Measurements from ENCODE around the gene PTPRG. TPM values are rescaled to one million over a fixed set of nuclear protein-coding genes. Genes with fewer than 3 reads are reported as not detected.

The PTPRG gene
- total and polyA plus RNA-seq, 2 of the 13 experiments (the other 11 are each of a cell fraction or from before 2014, with no cell fraction given), result 8.0 to 25.3 TPM

GRCh38 chr3:62203561-62203960 lies 642.2 kb downstream of the PTPRG start:
- ChIA-PET POLR2A (no interaction called here), CTCF (ENCODE audit: low intra/inter-chr PET ratio, low total read pairs) (no interaction called here)
- no peak overlapping the region for H3K9ac ChIP-seq (ENCODE audit: insufficient read depth, low read depth, low read length)
- no peak overlapping the region for H3K27ac ChIP-seq (ENCODE audit: extremely low read length, insufficient read depth, low read length)
- H3K4me3 ChIP-seq (replicated peaks in 1 of 3; ENCODE audit: insufficient read depth in 1 of 3, low read depth in 2 of 3, low read length in 3 of 3), result no peak overlapping the region
- no peak for TF ChIP-seq SMAD9 (CRISPR knock-in tag; IDR thresholded peaks at IDR 0.05)
- no peak for TF ChIP-seq FOXO4 (CRISPR knock-in tag; conservative IDR thresholded peaks at IDR 0.05)
- H3K4me1 ChIP-seq (ENCODE audit: insufficient read depth, low read length), result peaks cover 8% of the 10 kb centered on the region
- H2AFZ ChIP-seq (ENCODE audit: low read length), result no peak overlapping the region
- ATAC-seq (no peak), FAIRE-seq (no peak), DNase-seq (ENCODE audit: low spot score) (no peak)
- no peaks in the 10 kb centered on the region for H3K9me3 ChIP-seq (ENCODE audit: low read length)
- intact Hi-C loops (cut with micrococcal nuclease; ENCODE audit: unreplicated experiment) (loop anchor here (5.0 kb wide), 1 partner anchor 359 kb away; no protein-coding TSS in a partner anchor), in situ Hi-C loops (cut with HindIII; ENCODE audit: extremely low pct_ligation_motif_present, low pct_unique_long_range_greater_than_20kb) (loop anchor here (10.0 kb wide), 1 partner anchor 351 kb away; no protein-coding TSS in a partner anchor)
- no peaks in the 10 kb centered on the region for H3K27me3 ChIP-seq (ENCODE audit: control insufficient read depth in 1 of 2, insufficient read depth in 2 of 2, low read length in 2 of 2)
- no peaks in the 10 kb centered on the region for H4K20me1 ChIP-seq (ENCODE audit: insufficient read depth, low read length)
- peaks cover 4 to 27% of the 10 kb centered on the region in 2 experiments; a peak in 3 of 5 replicates for H3K36me3 ChIP-seq (replicated peaks in 1 of 2; ENCODE audit: control insufficient read depth in 1 of 2, insufficient read depth in 2 of 2, low read length in 2 of 2)
- H3K79me2 ChIP-seq (ENCODE audit: insufficient read depth, low read length), result no peaks in the 10 kb centered on the region
- no TSS peak for BruUV-seq (replicated peaks)
- WGBS (ENCODE audit: low lambda C conversion rate), result 97% methylated on average over 19 of the region's 19 CpGs
- H3K4me2 ChIP-seq (ENCODE audit: low read depth, low read length), result no peak overlapping the region

GRCh38 chr3:62207197-62207596 lies 645.8 kb downstream of the PTPRG start:
- H3K79me2 ChIP-seq (ENCODE audit: insufficient read depth, low read length), result no peaks in the 10 kb centered on the region
- H4K20me1 ChIP-seq (ENCODE audit: insufficient read depth, low read length), result no peaks in the 10 kb centered on the region
- in situ Hi-C loops (cut with HindIII; ENCODE audit: extremely low pct_ligation_motif_present, low pct_unique_long_range_greater_than_20kb) (loop anchor here (10.0 kb wide), 1 partner anchor 348 kb away; no protein-coding TSS in a partner anchor), intact Hi-C loops (cut with micrococcal nuclease; ENCODE audit: unreplicated experiment) (no loop called here)
- ChIA-PET CTCF (ENCODE audit: low intra/inter-chr PET ratio, low total read pairs) (no interaction called here), POLR2A (no interaction called here)
- DNase-seq (ENCODE audit: low spot score), result no peak
- no peak overlapping the region for H3K27ac ChIP-seq (ENCODE audit: extremely low read length, insufficient read depth, low read length)
- H3K27me3 ChIP-seq (ENCODE audit: control insufficient read depth in 1 of 2, insufficient read depth in 2 of 2, low read length in 2 of 2), result no peaks in the 10 kb centered on the region
- no peaks in the 10 kb centered on the region for H3K4me1 ChIP-seq (ENCODE audit: insufficient read depth, low read length)
- H3K9me3 ChIP-seq (ENCODE audit: low read length), result no peaks in the 10 kb centered on the region
- H3K4me3 ChIP-seq (replicated peaks in 1 of 3; ENCODE audit: insufficient read depth in 1 of 3, low read depth in 2 of 3, low read length in 3 of 3), result no peak overlapping the region
- WGBS (ENCODE audit: low lambda C conversion rate), result 97% methylated on average over 3 of the region's 3 CpGs
- no peak for ATAC-seq
- H2AFZ ChIP-seq (ENCODE audit: low read length), result no peak overlapping the region
- FAIRE-seq, result no peak
- no TSS peak for BruUV-seq (replicated peaks)
- no peak overlapping the region for H3K9ac ChIP-seq (ENCODE audit: insufficient read depth, low read depth, low read length)
- peaks cover 2 to 27% of the 10 kb centered on the region in 2 experiments; a peak in 3 of 5 replicates for H3K36me3 ChIP-seq (replicated peaks in 1 of 2; ENCODE audit: control insufficient read depth in 1 of 2, insufficient read depth in 2 of 2, low read length in 2 of 2)
- no peak overlapping the region for H3K4me2 ChIP-seq (ENCODE audit: low read depth, low read length)
- TF ChIP-seq ATAD3A (CRISPR knock-in tag; IDR thresholded peaks at IDR 0.05) (no peak), ZBTB14 (CRISPR knock-in tag; IDR thresholded peaks at IDR 0.05) (no peak), ZNF468 (CRISPR knock-in tag; IDR thresholded peaks at IDR 0.05) (no peak), FOXC1 (CRISPR knock-in tag; IDR thresholded peaks at IDR 0.05; ENCODE audit: borderline replicate concordance) (no peak), HDAC1 (CRISPR knock-in tag; IDR thresholded peaks at IDR 0.05) (no peak), RNF2 (conservative IDR thresholded peaks at IDR 0.05; ENCODE audit: low read depth) (no peak), LBX2 (CRISPR knock-in tag; IDR thresholded peaks at IDR 0.05; ENCODE audit: borderline replicate concordance) (no peak), TBP (CRISPR knock-in tag; IDR thresholded peaks at IDR 0.05) (no peak), BCL3 (CRISPR knock-in tag; IDR thresholded peaks at IDR 0.05) (no peak), KMT2B (CRISPR knock-in tag; IDR thresholded peaks at IDR 0.05) (no peak), PREB (CRISPR knock-in tag; IDR thresholded peaks at IDR 0.05) (no peak), KLF12 (CRISPR knock-in tag; IDR thresholded peaks at IDR 0.05; ENCODE audit: borderline replicate concordance) (no peak)

Measured in HepG2 (cell line).